ENCODE data around the gene RBPJ.

Gene RBPJ

GRCh38 chr4:26482508-26483462, 162.0 kb downstream of the RBPJ start:
- Histone ChIP-seq H3K36me3 (ENCODE audit: control insufficient read depth, insufficient read depth, low read length) (no peaks in the 10 kb centered on the region), H3K4me3 (replicated peaks; ENCODE audit: low read depth, low read length) (no peak overlapping the region), H3K27me3 (replicated peaks; ENCODE audit: control insufficient read depth, insufficient read depth, low read length) (no peaks in the 10 kb centered on the region)
- TF ChIP-seq CTCF (IDR thresholded peaks at IDR 0.05; ENCODE audit: insufficient read depth, low read length, poor library complexity, severe bottlenecking), result no peak
- DNase-seq (ENCODE audit: extremely low read depth, insufficient read length), result no peak

GRCh38 chr4:26484032-26484515, 163.3 kb downstream of the RBPJ start:
- DNase-seq (ENCODE audit: extremely low read depth, insufficient read length), result no peak
- H3K27me3 ChIP-seq (replicated peaks; ENCODE audit: control insufficient read depth, insufficient read depth, low read length), result no peaks in the 10 kb centered on the region
- no peak overlapping the region for H3K4me3 ChIP-seq (replicated peaks; ENCODE audit: low read depth, low read length)
- H3K36me3 ChIP-seq (ENCODE audit: control insufficient read depth, insufficient read depth, low read length), result no peaks in the 10 kb centered on the region
- TF ChIP-seq CTCF (IDR thresholded peaks at IDR 0.05; ENCODE audit: insufficient read depth, low read length, poor library complexity, severe bottlenecking), result no peak

GRCh38 chr4:26484516-26484915, 163.7 kb downstream of the RBPJ start:
- H3K4me3 ChIP-seq (replicated peaks; ENCODE audit: low read depth, low read length), result no peak overlapping the region
- no peaks in the 10 kb centered on the region for H3K27me3 ChIP-seq (replicated peaks; ENCODE audit: control insufficient read depth, insufficient read depth, low read length)
- no peak for DNase-seq (ENCODE audit: extremely low read depth, insufficient read length)
- TF ChIP-seq CTCF (IDR thresholded peaks at IDR 0.05; ENCODE audit: insufficient read depth, low read length, poor library complexity, severe bottlenecking), result no peak
- H3K36me3 ChIP-seq (ENCODE audit: control insufficient read depth, insufficient read depth, low read length), result no peaks in the 10 kb centered on the region

All from GM06990 (cell line).